CD14-positive monocyte (primary cell): Measurements from ENCODE around the gene FOXN4. TPM values are rescaled to one million over a fixed set of nuclear protein-coding genes. Genes with fewer than 3 reads are reported as not detected.

Experiments
- DNase-seq, 3 donors: peaks; one replicate each; pipeline ENCODE4 v3.0.0-alpha.2; 2011 to 2022
- H2AFZ ChIP-seq: 2 replicates; pipeline ENCODE4 v1.6.0; 2012; ENCODE audit warnings: mild to moderate bottlenecking, low read depth, low read length, inconsistent platforms; ENCODE audit not compliant: insufficient read depth, poor library complexity, severe bottlenecking
- H3K27ac ChIP-seq, 2 donors: 1 replicate in 1 of 2; 2 replicates in 1 of 2; pipeline ENCODE4 v1.5.1; 2012 to 2013; ENCODE audit warnings: low read length in 2 of 2, control low read depth in 1 of 2, inconsistent platforms in 1 of 2, low read depth in 1 of 2, mild to moderate bottlenecking in 1 of 2
- H3K27me3 ChIP-seq, 2 donors: one replicate each; pipeline versions ENCODE4 v1.6.0 to v1.6.1; 2011 to 2013; ENCODE audit warnings: low read length in 2 of 2; ENCODE audit not compliant: control insufficient read depth in 2 of 2, insufficient read depth in 2 of 2
- H3K36me3 ChIP-seq, 2 donors: replicated peaks in 1 of 2; 1 replicate in 1 of 2; 2 replicates in 1 of 2; pipeline versions ENCODE4 v1.5.1 to v1.6.1; 2012 to 2013; ENCODE audit warnings: low read length in 2 of 2, control low read depth in 1 of 2, inconsistent platforms in 1 of 2, mild to moderate bottlenecking in 1 of 2; ENCODE audit not compliant: insufficient read depth in 2 of 2, control insufficient read depth in 1 of 2
- H3K4me1 ChIP-seq, 2 donors: 1 replicate in 1 of 2; 2 replicates in 1 of 2; pipeline versions ENCODE4 v1.5.1 to v1.6.1; 2012 to 2013; ENCODE audit warnings: low read length in 2 of 2, control low read depth in 1 of 2, inconsistent platforms in 1 of 2, mild to moderate bottlenecking in 1 of 2, moderate library complexity in 1 of 2; ENCODE audit not compliant: insufficient read depth in 2 of 2, control insufficient read depth in 1 of 2
- H3K4me2 ChIP-seq: replicated peaks from 2 replicates; pipeline ENCODE3; 2012; ENCODE audit warnings: low read length, moderate library complexity, mild to moderate bottlenecking; ENCODE audit not compliant: poor library complexity, severe bottlenecking; ENCODE audit errors: extremely low read depth
- H3K4me3 ChIP-seq, 3 experiments: fragments of 200-600 bp in 1 of 3; sonication (generic) in 1 of 3; replicated peaks in 1 of 3; 1 replicate in 2 of 3; 2 replicates in 1 of 3; pipeline ENCODE4 v1.5.1; 2011 to 2013; ENCODE audit warnings: low read length in 3 of 3, mild to moderate bottlenecking in 3 of 3, control low read depth in 2 of 3, low read depth in 2 of 3, inconsistent platforms in 1 of 3, moderate library complexity in 1 of 3
- H3K79me2 ChIP-seq: 2 replicates; pipeline ENCODE4 v1.6.0; 2012; ENCODE audit warnings: mild to moderate bottlenecking, control low read depth, inconsistent platforms, low read length, moderate library complexity; ENCODE audit not compliant: insufficient read depth
- H3K9ac ChIP-seq: 2 replicates; pipeline ENCODE4 v1.6.0; 2017; ENCODE audit warnings: low read length, mild to moderate bottlenecking; ENCODE audit not compliant: insufficient read depth, poor library complexity, severe bottlenecking
- H3K9me3 ChIP-seq, 2 donors: replicated peaks in 1 of 2; 1 replicate in 1 of 2; 2 replicates in 1 of 2; pipeline versions ENCODE4 v1.5.1 to v1.6.1; 2012 to 2013; ENCODE audit warnings: low read length in 2 of 2, control low read depth in 1 of 2; ENCODE audit not compliant: control insufficient read depth in 1 of 2, insufficient read depth in 1 of 2
- H4K20me1 ChIP-seq: 2 replicates; pipeline ENCODE4 v1.6.0; 2012; ENCODE audit warnings: mild to moderate bottlenecking, low read length, control low read depth, moderate library complexity; ENCODE audit not compliant: insufficient read depth
- H3K27ac Mint-ChIP-seq, 7 donors: one replicate each; pipeline ENCODE4 v1.8.0; 2020; ENCODE audit warnings: mild to moderate bottlenecking in 7 of 7, mixed read lengths in 7 of 7, moderate library complexity in 6 of 7, inconsistent platforms in 2 of 7
- H3K27me3 Mint-ChIP-seq, 3 donors: one replicate each; pipeline ENCODE4 v1.8.0; 2021 to 2022; ENCODE audit warnings: low read depth in 3 of 3, mild to moderate bottlenecking in 3 of 3, mixed read lengths in 3 of 3, moderate library complexity in 3 of 3, inconsistent platforms in 1 of 3
- H3K36me3 Mint-ChIP-seq, 2 donors: one replicate each; pipeline ENCODE4 v1.8.0; 2020; ENCODE audit warnings: mixed read lengths in 2 of 2, inconsistent platforms in 1 of 2, mild to moderate bottlenecking in 1 of 2
- H3K4me1 Mint-ChIP-seq: one replicate; pipeline ENCODE4 v1.8.0; 2020; ENCODE audit warnings: mild to moderate bottlenecking, mixed read lengths
- H3K4me3 Mint-ChIP-seq, 2 donors: one replicate each; pipeline ENCODE4 v1.8.0; 2020; ENCODE audit warnings: mild to moderate bottlenecking in 2 of 2, mixed read lengths in 2 of 2, moderate library complexity in 1 of 2
- H3K9me3 Mint-ChIP-seq, 7 donors: one replicate each; pipeline ENCODE4 v1.8.0; 2020 to 2022; ENCODE audit warnings: mixed read lengths in 7 of 7, mild to moderate bottlenecking in 6 of 7, moderate library complexity in 6 of 7, inconsistent platforms in 2 of 7
- WGBS: methylation state at CpG from one replicate; pipeline ENCODE4 v1.1.5; 2013; ENCODE audit warnings: missing lambda C conversion rate; ENCODE audit not compliant: insufficient coverage; 5-methylcytosine and 5-hydroxymethylcytosine counted together
- intact Hi-C, 2 donors: fragments of 100-400 bp; cut with micrococcal nuclease; formaldehyde crosslinking; loops; one replicate each; pipeline versions ENCODE4 v1.15.0 to v1.15.1; 2023
- polyA plus RNA-seq, 3 donors: library from polyadenylated mRNA; depleted of rRNA in 1 of 3; unstranded in 2 of 3; stranded (reverse) in 1 of 3; fragments of 300-500 nt in 2 of 3; fragments of >200 nt in 1 of 3; fragmentation: Illumina TruSeq in 2 of 3; gene quantifications; 1 replicate in 2 of 3; 2 replicates in 1 of 3; pipeline ENCODE4 v1.2.3, GENCODE V29; 2012 to 2021
- TF ChIP-seq, protein P1 (sequence below): fragments of 200-600 bp; IDR thresholded peaks from one replicate; pipeline ENCODE4 v1.8.0; 2022; ENCODE audit warnings: antibody characterized with exemption, mild to moderate bottlenecking

FOXN4 gene
- polyA plus RNA-seq, 3 donors = not detected

GRCh38 chr12:109267361-109267760 lies 41.7 kb downstream of the FOXN4 start:
- Histone ChIP-seq H3K79me2 (no peaks in the 10 kb centered on the region), H3K36me3 (peaks cover 0 to 6% of the 10 kb centered on the region in 2 donors), H3K4me2 (no peak overlapping the region), H2AFZ (no peak overlapping the region), H3K9ac (no peak overlapping the region), H3K27me3 (no peaks in the 10 kb centered on the region), H3K4me3 (no peak overlapping the region), H4K20me1 (no peaks in the 10 kb centered on the region), H3K27ac (no peak overlapping the region), H3K9me3 (no peaks in the 10 kb centered on the region), H3K4me1 (no peaks in the 10 kb centered on the region)
- WGBS = 96% methylated on average over 12 of the region's 14 CpGs
- Mint-ChIP-seq H3K27me3 (peaks cover 0 to 3% (median 0%) of the 10 kb centered on the region in 3 donors), H3K9me3 (peaks cover 0 to 8% (median 5%) of the 10 kb centered on the region in 7 donors), H3K27ac (no peak overlapping the region), H3K4me3 (no peak overlapping the region), H3K36me3 (peaks cover 3 to 18% of the 10 kb centered on the region in 2 donors), H3K4me1 (no peaks in the 10 kb centered on the region)
- TF ChIP-seq, protein P1, sequence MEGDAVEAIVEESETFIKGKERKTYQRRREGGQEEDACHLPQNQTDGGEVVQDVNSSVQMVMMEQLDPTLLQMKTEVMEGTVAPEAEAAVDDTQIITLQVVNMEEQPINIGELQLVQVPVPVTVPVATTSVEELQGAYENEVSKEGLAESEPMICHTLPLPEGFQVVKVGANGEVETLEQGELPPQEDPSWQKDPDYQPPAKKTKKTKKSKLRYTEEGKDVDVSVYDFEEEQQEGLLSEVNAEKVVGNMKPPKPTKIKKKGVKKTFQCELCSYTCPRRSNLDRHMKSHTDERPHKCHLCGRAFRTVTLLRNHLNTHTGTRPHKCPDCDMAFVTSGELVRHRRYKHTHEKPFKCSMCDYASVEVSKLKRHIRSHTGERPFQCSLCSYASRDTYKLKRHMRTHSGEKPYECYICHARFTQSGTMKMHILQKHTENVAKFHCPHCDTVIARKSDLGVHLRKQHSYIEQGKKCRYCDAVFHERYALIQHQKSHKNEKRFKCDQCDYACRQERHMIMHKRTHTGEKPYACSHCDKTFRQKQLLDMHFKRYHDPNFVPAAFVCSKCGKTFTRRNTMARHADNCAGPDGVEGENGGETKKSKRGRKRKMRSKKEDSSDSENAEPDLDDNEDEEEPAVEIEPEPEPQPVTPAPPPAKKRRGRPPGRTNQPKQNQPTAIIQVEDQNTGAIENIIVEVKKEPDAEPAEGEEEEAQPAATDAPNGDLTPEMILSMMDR = no peak
- intact Hi-C loops = no loop called here
- no peak for DNase-seq

DNA sequence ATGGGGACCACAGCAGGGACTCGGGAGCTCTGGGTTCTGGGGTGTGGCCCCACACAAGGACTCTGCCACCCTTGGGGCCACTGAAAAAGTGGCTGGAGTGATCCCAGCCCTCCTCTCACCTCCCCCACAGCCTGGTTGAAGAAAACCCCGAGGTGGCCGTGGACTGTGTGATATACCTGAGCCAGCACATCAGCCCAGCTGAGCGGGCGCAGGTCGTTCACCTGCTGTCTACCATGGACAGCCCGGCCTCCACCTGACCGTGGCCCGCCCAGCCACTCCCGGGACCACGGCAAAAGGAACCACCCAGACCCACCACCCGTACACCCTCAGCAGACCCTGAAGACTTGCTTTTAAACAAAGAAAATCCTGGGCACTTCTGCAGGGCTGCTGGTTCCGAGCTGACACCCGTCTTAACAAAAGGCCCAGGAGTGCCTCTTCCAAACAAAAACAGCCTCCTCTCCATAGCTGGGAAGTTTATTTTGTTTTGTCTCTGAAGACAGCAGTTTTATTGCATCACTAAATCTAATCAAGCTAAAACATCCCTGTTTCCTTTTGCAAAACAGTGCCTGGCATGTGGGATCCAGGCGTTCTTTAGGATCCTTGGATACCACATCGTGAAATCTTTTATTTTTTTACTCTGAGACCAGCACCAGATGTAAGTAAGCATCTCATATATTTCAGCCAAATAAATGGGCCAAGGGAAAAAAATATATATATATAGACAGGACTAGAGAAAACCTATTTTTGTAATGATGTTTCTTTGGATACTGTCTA lies 42.8 kb downstream of the FOXN4 start:
- Histone ChIP-seq H3K79me2 (no peaks in the 10 kb centered on the region), H2AFZ (no peak overlapping the region), H3K9me3 (no peaks in the 10 kb centered on the region), H3K27ac (no peak overlapping the region), H3K4me1 (no peaks in the 10 kb centered on the region), H3K4me2 (no peak overlapping the region), H4K20me1 (no peaks in the 10 kb centered on the region), H3K9ac (no peak overlapping the region), H3K36me3 (peaks cover 0 to 6% of the 10 kb centered on the region in 2 donors), H3K4me3 (no peak overlapping the region), H3K27me3 (no peaks in the 10 kb centered on the region)
- Mint-ChIP-seq H3K27me3 (peaks cover 0 to 3% (median 2%) of the 10 kb centered on the region in 3 donors), H3K36me3 (peaks cover 3 to 18% of the 10 kb centered on the region in 2 donors), H3K4me1 (no peaks in the 10 kb centered on the region), H3K27ac (no peak overlapping the region), H3K4me3 (no peak overlapping the region), H3K9me3 (peaks cover 0 to 8% (median 4%) of the 10 kb centered on the region in 7 donors)
- 91% methylated on average over 10 of the region's 16 CpGs for WGBS
- no peak for DNase-seq
- intact Hi-C loops = no loop called here
- TF ChIP-seq, protein P1 = no peak
